GM23338 (cell line): ENCODE data around the gene SRI. TPM values are rescaled to one million over a fixed set of nuclear protein-coding genes. Genes with fewer than 3 reads are reported as not detected.

Experiments used
- ATAC-seq: fragments of 200-7000 bp; cut with Tn5 transposase; 3 replicates; pipeline ENCODE4 v1.9.1; 2020
- DNase-seq: peaks from one replicate; pipeline ENCODE4 v3.0.0-alpha.2; 2015; ENCODE audit warnings: low spot score
- H2AFZ ChIP-seq: fragments of 200-600 bp; sonication (generic); 2 replicates; pipeline ENCODE4 v1.8.0; 2016; ENCODE audit warnings: antibody characterized with exemption, mild to moderate bottlenecking, moderate library complexity
- H3F3A ChIP-seq: fragments of 200-600 bp; sonication (generic); replicated peaks from 2 replicates; pipeline ENCODE4 v1.8.0; 2017; ENCODE audit warnings: antibody characterized with exemption, mixed run types, low read depth
- H3K27ac ChIP-seq: fragments of 200-600 bp; sonication (generic); 2 replicates; pipeline ENCODE4 v1.6.1; 2016; ENCODE audit warnings: low read depth
- H3K27me3 ChIP-seq: fragments of 200-600 bp; sonication (generic); 2 replicates; pipeline ENCODE4 v1.8.0; 2016; ENCODE audit warnings: mild to moderate bottlenecking, mixed run types, moderate library complexity; ENCODE audit not compliant: insufficient read depth
- H3K36me3 ChIP-seq: fragments of 200-600 bp; sonication (generic); 2 replicates; pipeline ENCODE4 v1.8.0; 2016; ENCODE audit warnings: mild to moderate bottlenecking; ENCODE audit not compliant: insufficient read depth
- H3K4me1 ChIP-seq: fragments of 200-600 bp; sonication (generic); 2 replicates; pipeline ENCODE4 v1.8.0; 2016; ENCODE audit warnings: mild to moderate bottlenecking, moderate library complexity; ENCODE audit not compliant: insufficient read depth
- H3K4me2 ChIP-seq: fragments of 200-600 bp; sonication (generic); 2 replicates; pipeline ENCODE4 v1.7.1; 2017; ENCODE audit warnings: mixed run types
- H3K4me3 ChIP-seq: fragments of 200-600 bp; sonication (generic); 2 replicates; pipeline ENCODE4 v1.6.1; 2016; ENCODE audit warnings: mixed run types
- H3K79me2 ChIP-seq: fragments of 200-600 bp; sonication (generic); replicated peaks from 2 replicates; pipeline ENCODE4 v1.8.0; 2017; ENCODE audit warnings: mild to moderate bottlenecking; ENCODE audit not compliant: insufficient read depth
- H3K9me2 ChIP-seq: fragments of 200-600 bp; sonication (generic); 2 replicates; pipeline ENCODE4 v1.8.0; 2017; ENCODE audit not compliant: insufficient read depth
- H4K20me1 ChIP-seq: fragments of 200-600 bp; sonication (generic); replicated peaks from 2 replicates; pipeline ENCODE4 v1.8.0; 2017; ENCODE audit warnings: mild to moderate bottlenecking; ENCODE audit not compliant: insufficient read depth
- H3K27ac Mint-ChIP-seq: 2 replicates; pipeline ENCODE4 v1.8.0; 2020; ENCODE audit warnings: inconsistent platforms, mild to moderate bottlenecking, moderate library complexity, mixed read lengths
- H3K27me3 Mint-ChIP-seq: 3 replicates; pipeline ENCODE4 v1.8.0; 2022; ENCODE audit warnings: low read depth, mild to moderate bottlenecking, moderate library complexity, mixed read lengths, inconsistent platforms; ENCODE audit not compliant: insufficient read depth, poor library complexity
- H3K36me3 Mint-ChIP-seq: 3 replicates; pipeline ENCODE4 v1.8.0; 2021; ENCODE audit warnings: low read depth, mild to moderate bottlenecking, inconsistent platforms, moderate library complexity, mixed read lengths
- H3K4me1 Mint-ChIP-seq: 3 replicates; pipeline ENCODE4 v1.8.0; 2020; ENCODE audit warnings: mild to moderate bottlenecking, inconsistent platforms, mixed read lengths
- H3K4me3 Mint-ChIP-seq: 3 replicates; pipeline ENCODE4 v1.8.0; 2021; ENCODE audit warnings: moderate library complexity, mild to moderate bottlenecking, inconsistent platforms, mixed read lengths
- H3K9me3 Mint-ChIP-seq: 3 replicates; pipeline ENCODE4 v1.8.0; 2020; ENCODE audit warnings: moderate library complexity, mild to moderate bottlenecking, inconsistent platforms, mixed read lengths
- CTCF ChIP-seq, 2 experiments: fragments of 200-600 bp in 1 of 2; sonication (generic) in 1 of 2; conservative IDR thresholded peaks; 2 replicates each; pipeline versions ENCODE4 v1.5.1 to v1.6.1; 2016 to 2017; ENCODE audit warnings: antibody characterized with exemption in 2 of 2, low read depth in 2 of 2, mild to moderate bottlenecking in 2 of 2, moderate library complexity in 1 of 2
- ETS1 ChIP-seq: IDR thresholded peaks from 2 replicates; pipeline ENCODE4 v1.6.1; 2016; ENCODE audit warnings: antibody characterized with exemption
- EZH2 ChIP-seq: fragments of 200-600 bp; sonication (generic); IDR thresholded peaks from one replicate; pipeline ENCODE4 v1.8.0; 2017; ENCODE audit warnings: antibody characterized with exemption, mild to moderate bottlenecking, low read depth; ENCODE audit not compliant: unreplicated experiment
- EZH2phosphoT487 ChIP-seq: fragments of 200-600 bp; sonication (generic); IDR thresholded peaks from one replicate; pipeline ENCODE4 v1.8.1; 2018; ENCODE audit warnings: antibody characterized with exemption; ENCODE audit not compliant: unreplicated experiment
- JUNB ChIP-seq: IDR thresholded peaks from one replicate; pipeline ENCODE4 v1.6.1; 2016; ENCODE audit warnings: antibody characterized with exemption; ENCODE audit not compliant: unreplicated experiment
- POLR2AphosphoS5 ChIP-seq: IDR thresholded peaks from 2 replicates; pipeline ENCODE4 v1.6.1; 2016; ENCODE audit warnings: antibody characterized with exemption, low read depth
- REST ChIP-seq: IDR thresholded peaks from one replicate; pipeline ENCODE4 v1.6.1; 2018; ENCODE audit warnings: antibody characterized with exemption; ENCODE audit not compliant: unreplicated experiment
- STAT1 ChIP-seq: IDR thresholded peaks from one replicate; pipeline ENCODE4 v1.6.1; 2016; ENCODE audit warnings: antibody characterized with exemption; ENCODE audit not compliant: unreplicated experiment
- ZNF114 ChIP-seq: fragments of 250-450 bp; sonication (Bioruptor Pico); IDR thresholded peaks from 2 replicates; pipeline ENCODE4 v1.5.0; 2020; ENCODE audit warnings: mild to moderate bottlenecking, moderate library complexity
- ZNF331 ChIP-seq: fragments of 250-450 bp; sonication (Bioruptor Pico); IDR thresholded peaks from 2 replicates; pipeline ENCODE4 v1.5.0; 2020; ENCODE audit warnings: low read depth, mild to moderate bottlenecking, moderate library complexity
- ZNF462 ChIP-seq: fragments of 250-450 bp; sonication (Bioruptor Pico); IDR thresholded peaks from 2 replicates; pipeline ENCODE4 v1.5.0; 2020; ENCODE audit warnings: mild to moderate bottlenecking, moderate library complexity
- polyA plus RNA-seq: library from polyadenylated mRNA; unstranded; fragments of >200 nt; fragmentation: Nextera tagmentation; extraction: Ambion mirVana; gene quantifications from 2 replicates; pipeline ENCODE4 v1.2.1, GENCODE V29; 2016
- total RNA-seq: library from RNA; depleted of rRNA; stranded (reverse); fragments of >200 nt; shearing (Covaris generic); gene quantifications from 2 replicates; pipeline ENCODE4 v1.2.3, GENCODE V29; 2014

The SRI gene
- total and polyA plus RNA-seq, 2 experiments from 2014 or later: 141 to 321 TPM

GRCh38 chr7:88216276-88216675, 3.6 kb downstream of the SRI start (continued):
- TF ChIP-seq ZNF462 (CRISPR knock-in tag): no peak
- no peak for TF ChIP-seq STAT1
- TF ChIP-seq EZH2phosphoT487: no peak

GRCh38 chr7:88215295-88215694, 4.5 kb downstream of the SRI start:
- H3F3A ChIP-seq: no peaks in the 10 kb centered on the region
- H3K9me2 ChIP-seq: no peaks in the 10 kb centered on the region
- 0 out of 2 replicates have a peak, but pooled peaks cover 3% of the 10 kb centered on the region for H4K20me1 ChIP-seq
- H3K27me3 ChIP-seq: no peaks in the 10 kb centered on the region
- peak overlapping the region; percentile 59; the same call in 1 of the 2 replicates for H3K4me2 ChIP-seq
- H2AFZ ChIP-seq: no peak overlapping the region
- peaks cover 40% of the 10 kb centered on the region for H3K4me1 ChIP-seq
- H3K9me3 Mint-ChIP-seq: no peaks in the 10 kb centered on the region
- peaks cover 45% of the 10 kb centered on the region for H3K4me1 Mint-ChIP-seq
- no peak overlapping the region for H3K27ac ChIP-seq
- no peak overlapping the region for H3K4me3 ChIP-seq
- no peak overlapping the region; the same call in 1 of the 2 replicates for H3K27ac Mint-ChIP-seq
- no peaks in the 10 kb centered on the region for H3K36me3 ChIP-seq
- peaks cover 29% of the 10 kb centered on the region for H3K36me3 Mint-ChIP-seq
- DNase-seq: no peak
- H3K27me3 Mint-ChIP-seq: peaks cover 5% of the 10 kb centered on the region
- H3K4me3 Mint-ChIP-seq: no peak overlapping the region
- peaks cover 52% of the 10 kb centered on the region for H3K79me2 ChIP-seq
- ATAC-seq: no peak
- TF ChIP-seq ZNF114 (CRISPR knock-in tag): no peak
- no peak for TF ChIP-seq ZNF331 (CRISPR knock-in tag)
- TF ChIP-seq ETS1: no peak
- TF ChIP-seq POLR2AphosphoS5: no peak
- TF ChIP-seq STAT1: no peak
- no peak for TF ChIP-seq EZH2phosphoT487
- TF ChIP-seq REST: no peak
- no peak for TF ChIP-seq JUNB
- TF ChIP-seq CTCF (conservative IDR thresholded peaks at IDR 0.05; ENCODE audit: low read depth in 2 of 2): no peak
- no peak for TF ChIP-seq EZH2
